Right kidney (tissue), 1 donor: ENCODE results near the gene ST7L.

Source experiments
- DNase-seq: peaks from one replicate; pipeline ENCODE4 v3.0.0-alpha.2; 2016

Gene ST7L

DNA sequence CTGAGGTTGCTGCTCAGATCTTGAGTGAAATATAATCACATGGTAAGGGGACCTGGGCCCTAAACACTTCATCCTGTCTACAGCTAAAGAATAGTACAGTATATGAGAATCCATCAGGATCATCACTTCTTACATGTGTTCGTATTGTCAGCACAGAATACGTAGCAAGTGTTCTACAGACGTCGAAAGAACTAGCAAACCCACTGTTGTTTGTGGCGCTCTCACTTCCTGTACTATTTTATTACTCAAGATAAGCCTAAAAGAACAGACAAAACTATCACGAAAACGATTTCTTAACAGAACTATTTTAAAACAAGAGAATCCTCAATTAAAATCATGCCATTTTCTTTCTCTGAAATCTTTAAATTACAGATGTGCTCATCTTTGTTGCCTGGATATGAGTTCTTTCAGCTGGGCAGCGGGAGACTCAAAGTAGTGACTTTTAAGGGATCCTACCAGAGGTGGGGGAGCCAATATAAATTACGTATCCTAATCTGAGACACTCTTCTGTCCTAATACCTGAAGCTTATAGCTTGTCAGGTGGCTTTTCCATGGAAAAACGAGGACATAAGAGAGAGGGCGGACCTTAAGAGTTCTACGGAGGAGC lies 724 bp downstream of the ST7L start:
- DNase-seq: no peak

DNA sequence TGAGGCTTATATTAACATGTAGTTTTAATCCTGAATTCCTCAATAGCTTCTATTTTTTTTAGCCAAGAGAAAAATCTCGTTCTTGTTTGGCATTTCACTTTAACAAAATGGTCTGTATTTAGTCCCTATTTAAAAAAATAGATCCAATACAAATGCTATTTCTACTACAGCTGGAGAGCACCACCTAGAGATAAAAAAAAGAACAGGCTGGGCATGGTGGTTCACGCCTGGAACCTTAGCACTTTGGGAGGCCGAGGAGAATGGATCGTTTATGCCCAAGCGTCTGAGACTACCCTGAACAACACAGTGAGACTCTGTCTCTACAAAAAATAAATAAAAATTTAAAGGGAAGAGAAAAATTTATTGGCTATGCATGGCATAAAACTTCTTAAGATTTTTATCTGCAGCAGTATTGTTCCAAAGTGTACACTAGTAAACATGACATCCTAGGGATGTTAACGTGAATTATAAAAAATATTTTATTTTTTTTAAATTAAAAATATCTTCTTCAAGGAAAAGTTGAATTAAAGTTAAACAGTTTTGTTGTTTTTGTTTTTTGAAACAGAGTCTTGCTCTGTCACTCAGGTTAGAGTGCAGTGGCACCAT lies 4.4 kb downstream of the ST7L start:
- no peak for DNase-seq

DNA sequence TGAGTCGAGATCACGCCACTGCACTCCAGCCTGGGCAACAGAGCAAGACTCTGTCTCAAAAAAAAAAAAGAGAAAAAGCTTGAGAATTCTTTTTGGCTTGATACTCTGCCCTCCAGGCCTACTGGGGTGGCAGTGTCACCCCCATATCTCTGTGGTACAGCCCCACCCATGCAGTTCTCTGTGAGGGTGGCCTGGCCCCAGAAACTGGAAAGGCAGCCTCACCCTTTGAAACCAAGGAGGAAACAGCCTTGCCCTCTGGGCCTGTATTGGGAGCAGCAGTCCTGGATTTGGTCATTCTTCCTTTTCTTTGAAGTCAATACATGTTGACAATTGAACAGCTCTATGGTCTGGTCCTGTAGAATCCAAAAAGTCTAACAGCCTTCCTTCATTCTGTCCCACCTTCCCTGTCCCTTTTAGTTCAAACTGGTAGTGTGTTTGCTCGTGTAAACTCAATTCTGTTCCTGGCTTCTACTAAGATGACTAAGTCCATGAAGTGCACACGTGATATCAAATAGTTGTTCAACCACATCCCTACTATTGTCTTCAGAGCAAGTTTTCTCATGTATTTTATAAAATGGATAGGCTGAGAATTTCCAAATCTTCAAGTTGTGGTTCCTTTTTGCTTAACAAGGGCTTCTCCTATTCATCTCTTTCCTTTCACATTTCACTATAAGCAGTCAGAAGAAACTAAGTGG lies 13.2 kb downstream of the ST7L start:
- no peak for DNase-seq

DNA sequence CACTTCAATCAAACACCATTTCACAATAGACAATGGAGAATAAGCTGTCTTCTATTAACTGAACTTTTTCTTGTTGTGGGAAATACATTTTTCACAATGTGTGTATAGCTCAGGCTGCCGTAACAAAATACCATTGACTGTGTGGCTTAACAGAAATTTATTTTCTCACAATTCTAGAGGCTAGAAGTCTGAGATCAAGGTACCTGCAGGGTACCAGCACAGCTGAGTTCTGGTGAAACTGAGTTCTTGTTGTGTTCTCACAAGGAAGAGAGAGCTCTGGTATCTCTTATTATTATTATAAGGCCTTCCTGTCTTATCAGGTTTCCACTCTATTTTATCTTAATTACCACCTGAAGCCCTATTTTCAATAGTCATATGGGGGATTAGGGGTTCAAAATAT lies 15.4 kb downstream of the ST7L start:
- DNase-seq: no peak

DNA sequence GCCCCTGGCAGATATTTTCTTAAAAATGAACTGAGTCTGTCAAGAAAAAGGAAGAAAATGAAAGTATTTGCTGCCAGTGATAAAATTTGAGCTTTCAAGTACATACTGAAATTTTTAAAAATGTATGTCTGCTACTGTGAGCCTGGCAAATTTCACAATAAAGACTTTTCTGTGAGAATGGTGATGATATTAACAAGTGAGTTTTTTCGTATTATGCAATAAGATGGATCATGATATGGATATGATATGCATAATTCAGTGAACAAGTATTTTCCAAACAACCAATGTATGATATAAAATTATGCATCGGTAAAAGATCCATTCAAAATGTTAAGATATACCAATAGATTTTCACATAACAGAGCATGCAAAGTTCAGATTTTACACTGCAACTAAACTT lies 15.9 kb downstream of the ST7L start:
- DNase-seq: no peak

DNA sequence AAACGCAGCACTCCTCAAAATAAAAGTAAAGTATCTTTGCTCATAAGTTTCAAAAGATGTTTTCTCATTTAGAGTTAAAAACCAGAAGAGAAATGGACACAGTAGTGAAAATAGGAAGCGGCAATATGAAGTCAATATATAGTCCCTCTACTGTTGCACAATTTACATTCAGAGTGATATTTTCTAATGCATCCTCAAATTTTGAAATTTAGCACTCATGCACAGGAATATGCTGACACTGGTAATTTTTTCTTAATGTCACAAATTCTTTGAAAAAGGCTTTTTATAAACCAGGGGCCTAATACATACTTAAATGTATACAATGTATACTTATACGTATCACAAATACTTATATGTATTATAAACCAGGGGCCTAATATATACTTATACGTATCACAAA lies 19.5 kb downstream of the ST7L start:
- DNase-seq: no peak

DNA sequence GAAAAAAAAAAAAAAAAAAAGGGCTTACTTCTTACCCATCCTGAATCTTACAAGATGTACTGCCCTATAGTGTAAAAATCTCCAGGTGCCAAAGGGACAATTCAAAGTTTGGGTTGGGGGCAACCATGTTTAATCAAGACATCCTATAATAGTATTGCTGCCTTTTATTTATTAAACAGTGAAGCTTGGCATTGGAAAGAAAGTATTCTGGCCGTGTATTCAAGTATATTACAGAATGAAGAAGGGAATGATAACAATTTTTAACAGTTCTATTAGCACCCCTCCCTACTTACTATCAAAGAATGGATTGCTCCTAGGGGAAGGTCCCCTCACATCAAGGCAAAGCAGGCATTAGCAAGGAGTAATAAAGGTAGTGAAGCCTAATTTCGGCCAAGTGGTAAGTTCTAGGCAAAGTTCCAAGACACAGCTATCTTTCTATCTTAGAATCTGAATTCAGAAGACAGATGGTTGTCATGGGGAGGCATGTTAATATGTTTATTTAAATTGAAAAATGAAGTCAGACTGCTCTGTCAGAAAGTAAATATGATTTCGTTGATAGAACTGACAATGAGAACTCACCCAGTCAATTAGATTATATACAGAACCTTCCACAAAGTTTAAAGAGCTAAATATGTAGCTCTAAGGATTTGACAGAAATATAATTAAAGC lies 24.6 kb downstream of the ST7L start:
- no peak for DNase-seq

DNA sequence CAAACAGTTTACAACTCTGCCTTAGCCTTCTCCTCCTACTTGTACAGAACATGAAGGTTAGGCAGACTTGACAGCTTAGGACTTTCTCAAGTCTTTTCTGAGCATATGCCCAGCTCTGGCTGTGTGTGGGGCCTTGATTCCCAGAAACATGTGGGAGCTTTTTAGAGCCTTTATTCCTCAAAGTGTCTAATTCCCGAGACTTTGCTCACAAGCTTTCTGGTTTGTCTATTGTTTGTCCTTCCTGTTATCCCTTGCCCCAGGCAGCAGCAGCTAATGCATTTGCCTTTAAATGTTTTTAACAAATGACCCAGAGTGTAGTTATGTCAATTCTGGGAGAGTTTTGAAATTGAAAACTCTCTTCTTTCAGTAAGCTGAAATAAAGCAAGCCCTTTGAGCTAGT lies 29.2 kb downstream of the ST7L start:
- no peak for DNase-seq

DNA sequence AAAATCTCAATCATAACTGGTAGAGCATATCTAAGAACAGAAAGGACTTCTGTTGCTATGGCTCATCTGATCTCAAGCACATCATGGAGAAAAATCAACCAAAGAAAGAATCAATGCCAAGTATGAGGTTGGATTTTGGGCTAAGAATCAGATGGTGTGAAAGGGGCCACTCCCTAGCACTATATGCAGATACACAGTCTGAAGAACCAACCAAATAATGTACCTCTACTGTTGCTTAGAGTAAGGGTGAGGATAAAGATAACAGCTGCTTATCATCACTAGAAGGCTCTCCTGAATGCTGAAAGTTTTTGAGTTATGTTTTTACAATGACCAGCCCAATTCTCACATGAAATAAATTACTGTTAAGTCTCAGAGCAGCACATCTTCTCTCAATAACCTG lies 35.6 kb downstream of the ST7L start:
- no peak for DNase-seq

DNA sequence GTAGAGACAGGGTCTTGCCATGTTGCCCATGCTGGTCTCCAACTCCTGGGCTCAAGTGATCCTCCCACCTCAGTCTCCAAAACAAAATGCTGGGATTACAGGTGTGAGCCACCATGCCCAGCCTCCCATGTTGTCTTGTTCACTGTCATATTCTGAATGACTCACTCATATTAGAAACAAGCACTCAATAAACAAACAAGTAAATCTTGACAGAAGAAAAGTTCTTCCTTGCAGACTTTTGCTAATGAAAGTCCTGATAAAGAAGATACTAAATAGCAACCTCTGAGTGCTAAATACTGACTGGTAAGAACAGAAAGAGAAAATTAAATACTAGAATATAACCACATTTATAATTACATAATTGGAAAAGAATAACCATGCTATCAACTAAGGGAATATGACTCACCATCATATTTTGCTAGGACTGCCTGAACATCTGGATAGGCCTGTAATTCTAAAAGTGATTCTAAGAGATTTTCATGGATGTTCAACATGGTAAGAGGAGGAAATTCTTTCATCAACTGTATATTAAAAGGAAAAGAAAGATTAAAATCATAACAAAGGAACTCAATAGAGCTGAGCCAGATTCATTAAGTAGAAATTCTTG lies 37.3 kb downstream of the ST7L start:
- DNase-seq: no peak

DNA sequence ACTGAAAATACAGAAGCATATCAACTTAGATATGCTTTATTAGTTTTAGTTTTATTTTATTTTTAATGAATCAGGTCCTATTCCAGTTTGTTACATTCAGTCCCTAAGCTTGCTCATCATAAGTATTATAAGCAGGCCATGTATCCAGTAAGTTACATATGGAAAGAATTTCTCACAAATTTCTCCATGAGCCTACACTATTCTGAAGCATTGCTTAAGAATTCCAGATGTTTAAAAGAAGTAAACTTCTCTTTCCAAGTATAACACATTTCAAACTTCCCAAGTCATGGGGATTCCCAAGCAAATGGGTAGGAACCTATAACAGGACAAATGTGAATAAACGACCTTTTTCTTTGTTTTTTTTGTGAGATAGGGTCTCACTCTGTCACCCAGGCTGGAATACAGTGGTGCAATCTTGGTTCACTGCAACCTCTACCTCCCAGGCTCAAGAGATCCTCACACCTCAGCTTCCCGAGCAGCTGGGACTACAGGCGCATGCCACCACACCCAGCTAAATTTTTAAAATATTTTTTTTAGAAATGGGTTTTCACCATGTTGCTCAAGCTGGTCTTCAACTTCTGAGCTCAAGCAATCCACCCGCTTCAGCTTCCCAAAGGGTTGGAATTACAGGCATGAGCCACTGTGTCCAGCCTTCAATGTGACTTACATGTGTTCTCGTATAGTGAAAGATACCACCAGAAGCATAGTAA lies 39.0 kb downstream of the ST7L start:
- DNase-seq: no peak

DNA sequence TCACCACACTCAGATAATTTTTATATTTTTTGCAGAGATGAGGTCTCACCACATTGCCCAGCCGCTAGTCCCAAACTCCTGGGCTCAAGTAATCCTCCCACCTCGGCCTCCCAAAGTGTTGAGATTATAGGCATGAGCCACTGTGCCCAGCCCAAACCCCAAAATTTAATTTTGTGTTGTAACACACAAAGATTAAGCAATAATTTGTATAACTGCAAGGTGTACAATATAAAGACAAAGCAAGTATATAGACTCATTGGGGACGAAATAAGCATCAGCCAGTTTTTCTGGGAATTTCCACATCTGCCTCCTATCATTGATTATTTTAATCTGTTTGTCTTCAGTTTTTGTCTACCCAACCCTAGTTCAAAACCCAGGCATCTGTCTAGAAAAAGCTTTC lies 42.7 kb downstream of the ST7L start:
- no peak for DNase-seq

DNA sequence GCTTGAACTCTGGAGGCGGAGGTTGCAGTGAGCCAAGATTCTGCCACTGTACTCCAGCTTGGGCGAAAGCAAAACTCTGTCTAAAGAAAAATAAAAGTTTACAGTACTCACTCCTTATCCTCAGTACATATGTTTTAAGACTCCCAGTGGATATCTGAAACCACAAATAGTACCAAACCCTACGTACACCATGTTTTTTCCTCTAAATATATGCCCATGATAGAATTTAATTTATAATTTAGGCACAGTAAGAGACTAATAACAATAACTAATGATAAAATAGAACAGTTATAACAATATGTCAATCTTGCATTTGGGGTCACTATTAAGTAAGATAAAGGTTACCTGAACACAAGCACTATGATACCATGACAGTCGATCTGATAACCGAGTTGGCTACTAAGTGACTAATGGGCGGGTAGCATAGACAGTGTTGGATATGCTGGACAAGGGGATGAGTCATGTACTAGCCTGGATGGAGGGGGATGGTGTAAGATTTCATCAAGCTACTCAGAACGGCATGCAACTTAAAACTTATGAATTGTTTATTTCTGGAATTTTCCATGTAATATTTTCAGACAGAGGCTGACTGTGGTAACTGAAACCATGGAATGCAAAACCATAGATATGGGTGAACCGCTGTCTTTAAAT lies 43.7 kb downstream of the ST7L start:
- DNase-seq: no peak

DNA sequence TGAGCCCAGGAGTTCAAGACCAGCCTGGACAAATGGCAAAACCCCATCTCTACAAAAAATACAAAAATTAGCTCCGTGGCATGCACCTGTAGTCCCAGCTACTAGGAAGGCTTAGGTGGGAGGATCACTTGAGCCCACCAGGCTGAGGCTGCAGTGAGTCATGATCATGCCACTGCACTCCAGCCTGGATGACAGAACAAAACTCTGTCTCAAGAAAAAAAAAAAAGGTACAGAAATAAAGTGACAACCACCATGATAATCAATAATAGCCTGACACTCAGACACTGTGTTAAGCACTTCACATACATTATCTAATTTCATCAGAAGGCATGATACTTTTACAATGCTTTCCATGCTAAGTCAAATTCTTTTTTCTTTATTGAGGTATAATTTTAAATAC lies 53.1 kb downstream of the ST7L start:
- no peak for DNase-seq

DNA sequence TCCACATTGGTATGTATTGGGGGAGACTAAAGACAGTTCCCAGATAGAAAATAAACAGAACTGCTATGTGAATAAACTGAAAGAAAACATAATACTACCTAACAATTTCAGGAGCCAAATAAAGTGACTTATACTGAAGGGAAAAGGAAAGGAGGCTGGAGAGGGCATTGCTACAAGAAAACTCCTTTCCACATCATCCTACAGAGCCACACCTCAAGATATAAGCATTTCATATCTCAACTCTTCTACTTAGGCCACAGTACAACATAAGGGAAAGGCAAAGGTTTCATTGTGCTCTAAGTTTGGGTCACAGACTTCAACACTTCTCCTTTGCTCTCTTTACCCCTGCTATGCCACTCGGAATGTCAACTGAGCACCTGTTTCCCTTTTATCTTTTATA lies 54.9 kb downstream of the ST7L start:
- no peak for DNase-seq

DNA sequence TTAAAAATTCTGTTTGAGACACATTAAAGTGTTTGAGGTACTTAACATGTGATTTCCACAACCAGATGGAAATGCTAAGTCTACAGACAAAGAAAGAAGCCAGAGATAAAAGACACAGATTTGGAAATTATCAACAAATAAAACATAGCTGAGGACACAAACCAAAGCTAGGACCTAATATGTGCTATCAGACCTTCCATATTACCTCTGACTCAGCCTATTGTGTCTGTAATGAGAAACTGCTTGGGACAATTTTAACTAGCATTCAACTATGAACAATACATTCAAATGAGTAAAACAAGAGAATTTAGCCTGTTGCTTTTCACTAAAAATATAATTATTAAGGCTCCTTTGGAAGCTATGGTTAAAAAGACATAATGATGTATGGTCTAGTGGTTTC lies 55.6 kb downstream of the ST7L start:
- no peak for DNase-seq

DNA sequence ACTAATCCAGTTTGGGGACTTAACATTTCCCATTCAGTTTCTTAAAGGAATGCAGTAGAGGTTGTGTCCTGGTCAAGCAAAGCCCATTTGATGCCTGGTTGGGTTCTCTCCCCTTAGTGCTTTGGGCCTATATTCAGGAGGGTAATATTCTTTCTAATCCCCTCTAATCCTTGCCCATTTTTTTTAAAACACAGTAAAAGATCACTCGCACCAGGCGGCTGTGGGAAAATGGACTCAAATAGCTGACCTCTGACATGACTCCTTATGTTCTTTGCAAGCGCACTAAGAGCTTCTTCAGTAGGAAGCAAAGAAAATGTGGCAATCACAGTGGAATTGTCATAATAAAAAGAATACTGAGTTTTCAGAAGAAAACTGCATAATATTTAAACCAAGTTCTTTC lies 60.3 kb downstream of the ST7L start:
- no peak for DNase-seq

DNA sequence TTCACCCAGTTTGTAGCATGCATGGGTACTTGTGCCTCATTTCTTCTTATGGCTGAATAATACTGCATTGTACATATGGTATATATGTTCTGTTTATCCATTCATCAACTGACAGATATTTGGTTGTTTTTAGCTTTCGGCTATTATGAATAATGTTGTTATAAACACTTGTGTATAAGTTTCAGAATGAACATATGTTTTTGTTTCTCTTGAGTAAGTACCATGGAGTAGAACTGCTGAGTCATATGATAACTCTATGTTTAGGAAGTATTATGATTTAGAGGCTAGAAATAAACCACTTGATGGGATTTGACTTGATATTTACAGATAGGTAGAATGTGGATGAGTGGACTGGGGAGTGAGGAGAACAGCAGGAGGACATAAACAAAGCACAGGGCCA lies 61.6 kb downstream of the ST7L start:
- DNase-seq: no peak

DNA sequence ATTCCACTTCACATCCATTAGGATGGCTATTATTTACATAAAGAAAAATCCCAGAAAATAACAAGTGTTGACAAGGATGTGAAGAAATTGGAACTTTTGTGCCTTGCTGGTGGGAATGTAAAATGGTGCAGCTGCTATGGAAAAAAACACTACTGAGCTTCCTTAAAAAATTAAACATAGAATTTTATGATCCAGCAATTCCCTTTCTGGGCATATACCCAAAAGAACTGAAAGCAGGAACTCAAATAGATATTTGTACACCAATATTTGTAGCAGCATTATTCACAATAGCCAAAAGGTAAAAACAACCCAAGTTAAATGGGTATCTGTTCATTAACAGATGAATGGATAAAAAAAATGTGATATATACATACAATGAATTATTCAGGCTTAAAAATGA lies 64.5 kb downstream of the ST7L start:
- no peak for DNase-seq

DNA sequence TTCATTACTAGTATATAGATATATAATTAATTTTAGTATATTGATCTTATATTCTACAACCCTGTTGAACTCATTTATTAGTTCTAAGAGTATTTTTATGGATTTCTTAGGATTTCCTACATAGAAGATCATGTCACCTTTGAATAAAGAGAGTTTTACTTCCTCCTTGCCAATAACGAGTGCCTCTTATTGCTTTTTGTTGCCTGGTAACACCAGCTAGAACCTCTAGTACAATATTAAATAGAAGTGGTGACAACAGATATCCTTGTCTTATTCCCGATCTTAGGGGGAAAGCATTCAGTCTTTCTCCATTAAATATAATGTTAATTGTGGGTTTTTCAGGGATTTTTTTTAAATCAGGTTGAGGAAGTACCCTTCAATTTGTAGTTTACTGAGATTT lies 69.4 kb downstream of the ST7L start:
- DNase-seq: no peak

DNA sequence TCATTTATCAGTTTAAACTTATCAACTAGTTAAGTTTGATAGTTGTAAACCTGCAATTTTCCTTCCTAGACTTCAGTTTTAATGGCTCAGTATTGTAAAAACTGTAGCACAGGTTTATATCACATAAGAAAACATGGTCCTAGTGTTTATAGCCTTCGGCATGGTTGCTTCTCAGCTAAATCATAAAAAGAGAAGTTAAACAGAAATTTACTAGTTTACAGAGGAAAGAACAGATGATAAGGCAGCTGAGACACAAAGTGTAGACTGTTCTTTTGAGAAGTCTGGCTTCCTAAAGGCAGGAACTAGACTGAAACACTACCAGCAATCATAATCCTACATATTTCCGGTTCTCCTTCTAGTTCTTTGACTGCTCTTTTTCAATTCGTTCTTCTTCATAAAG lies 70.4 kb downstream of the ST7L start:
- DNase-seq: no peak

DNA sequence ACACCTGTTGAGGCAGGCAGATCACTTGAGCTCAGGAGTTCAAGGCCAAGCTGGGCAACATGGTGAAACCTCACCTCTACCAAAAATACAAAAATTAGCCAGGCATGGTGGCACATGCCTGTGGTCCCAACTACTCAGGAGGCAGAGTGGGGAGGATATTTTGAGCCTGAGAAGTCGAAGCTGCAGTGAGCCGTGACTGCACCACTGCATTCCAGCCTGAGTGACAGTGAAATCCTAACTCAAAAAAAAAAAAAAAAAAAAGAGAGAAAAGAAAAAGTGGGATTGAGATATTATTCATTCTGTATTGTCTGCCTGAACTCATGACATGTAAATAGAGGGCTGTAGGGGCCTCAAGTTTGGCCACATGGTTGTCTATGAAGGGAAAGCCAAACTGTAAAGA lies 72.9 kb downstream of the ST7L start:
- no peak for DNase-seq
